NCI-H128 (cell line): ENCODE measurements around the gene LMO4.

Experiments
- DNase-seq: peaks from one replicate; lab custom pipeline; 2025; ENCODE audit not compliant: unreplicated experiment; lab: John Stamatoyannopoulos, UW

LMO4 gene

DNA sequence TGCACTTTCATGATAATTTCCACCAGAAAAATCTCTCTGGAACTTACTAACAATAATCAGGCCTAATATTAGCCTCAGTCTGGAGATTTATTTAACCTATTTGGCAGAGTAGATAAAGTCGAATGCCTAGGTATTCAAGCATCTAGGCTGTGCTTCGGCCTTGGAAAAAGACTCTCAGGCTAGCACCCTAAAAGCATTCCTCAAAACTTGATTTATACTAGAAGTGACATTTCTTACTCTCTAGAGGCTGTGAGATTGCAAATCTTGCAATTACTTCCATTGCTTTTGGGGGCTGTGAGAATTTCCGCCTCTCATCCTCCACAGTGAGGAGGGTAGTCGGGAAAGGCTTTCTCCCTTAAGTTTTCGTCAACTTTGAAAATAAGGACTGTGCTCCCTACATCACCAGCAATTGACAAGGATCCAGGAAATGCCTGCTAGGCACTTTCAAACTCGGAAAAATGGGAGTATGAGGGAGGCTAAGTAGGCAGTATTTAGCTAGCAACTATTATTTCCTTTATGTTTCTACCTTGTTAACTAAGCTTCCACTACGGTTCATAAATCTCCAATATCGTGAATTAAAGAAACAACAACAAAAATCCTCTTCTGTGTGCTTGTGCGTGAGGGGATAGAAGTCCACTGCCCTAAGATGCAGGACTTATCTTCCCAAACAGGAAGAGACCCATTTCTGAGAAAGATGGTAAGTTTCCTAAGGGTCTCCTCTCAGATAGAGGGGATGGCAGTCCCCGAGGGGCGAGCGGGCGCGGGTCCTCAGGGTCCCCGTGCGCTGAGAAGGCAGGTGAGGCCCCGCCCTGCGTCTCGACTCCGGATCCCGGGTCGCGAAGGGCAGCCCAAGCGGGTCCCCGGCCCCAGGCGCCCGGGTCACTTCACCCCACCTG lies 1.1 kb upstream of the LMO4 start:
- no peak for DNase-seq

DNA sequence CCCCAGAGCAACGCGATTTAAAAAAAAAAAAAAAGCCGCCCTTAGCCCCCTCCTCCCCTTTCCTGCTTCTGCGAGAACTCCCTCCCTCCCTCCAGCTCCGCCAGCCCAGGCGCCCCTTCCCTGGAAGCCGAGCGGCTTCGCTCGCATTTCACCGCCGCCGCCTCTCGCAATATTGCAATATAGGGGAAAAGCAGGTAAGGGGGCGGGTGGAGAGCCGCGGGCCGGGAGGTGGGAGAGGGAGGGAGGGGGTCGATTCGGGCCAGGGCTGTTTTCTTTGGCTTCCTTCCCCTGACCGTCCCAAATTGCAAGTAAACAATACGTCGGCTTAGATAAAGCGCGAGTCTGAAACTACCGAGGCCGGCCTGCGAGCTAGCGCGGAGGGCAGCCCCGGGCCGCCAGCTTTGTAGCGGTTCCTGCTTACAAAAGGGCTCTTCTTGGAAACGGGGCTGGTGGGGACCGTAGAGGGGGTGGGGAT lies 408 bp downstream of the LMO4 start:
- DNase-seq = no peak

DNA sequence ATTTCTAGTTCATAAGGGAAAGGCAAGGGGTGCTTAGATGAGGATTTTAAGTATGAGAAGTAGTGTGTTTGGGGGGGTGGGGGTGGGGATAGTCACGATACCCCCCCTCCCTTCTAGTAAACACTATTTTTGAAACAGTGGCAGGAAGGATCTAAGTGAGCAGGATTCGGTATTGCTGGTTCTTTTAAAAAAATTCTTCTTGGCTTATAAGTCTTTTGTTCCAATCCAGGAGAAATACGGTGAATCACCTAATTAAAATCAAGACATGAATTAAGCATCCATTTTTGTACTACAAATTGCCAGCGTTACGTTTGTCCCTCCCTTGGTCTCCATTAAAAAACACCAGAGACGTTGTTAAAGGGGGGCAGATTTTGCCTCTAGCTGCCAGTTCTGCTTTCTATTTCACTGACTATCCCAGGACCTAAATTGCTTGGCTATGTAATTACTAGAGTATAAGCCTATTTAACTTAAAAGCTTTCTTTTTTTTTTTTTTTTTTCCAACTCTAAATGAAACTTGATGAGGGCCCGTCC lies 911 bp downstream of the LMO4 start:
- DNase-seq = no peak

- no peak for DNase-seq
Observed at GRCh38 chr1:87330057-87330884, 1.6 kb downstream of the LMO4 start.

- DNase-seq = no peak
Observed at GRCh38 chr1:87330885-87331364, 2.2 kb downstream of the LMO4 start.

- no peak for DNase-seq
Observed at GRCh38 chr1:87331365-87332241, 2.9 kb downstream of the LMO4 start.

GRCh38 chr1:87333692-87334347 lies 5.1 kb downstream of the LMO4 start:
- DNase-seq = no peak

DNA sequence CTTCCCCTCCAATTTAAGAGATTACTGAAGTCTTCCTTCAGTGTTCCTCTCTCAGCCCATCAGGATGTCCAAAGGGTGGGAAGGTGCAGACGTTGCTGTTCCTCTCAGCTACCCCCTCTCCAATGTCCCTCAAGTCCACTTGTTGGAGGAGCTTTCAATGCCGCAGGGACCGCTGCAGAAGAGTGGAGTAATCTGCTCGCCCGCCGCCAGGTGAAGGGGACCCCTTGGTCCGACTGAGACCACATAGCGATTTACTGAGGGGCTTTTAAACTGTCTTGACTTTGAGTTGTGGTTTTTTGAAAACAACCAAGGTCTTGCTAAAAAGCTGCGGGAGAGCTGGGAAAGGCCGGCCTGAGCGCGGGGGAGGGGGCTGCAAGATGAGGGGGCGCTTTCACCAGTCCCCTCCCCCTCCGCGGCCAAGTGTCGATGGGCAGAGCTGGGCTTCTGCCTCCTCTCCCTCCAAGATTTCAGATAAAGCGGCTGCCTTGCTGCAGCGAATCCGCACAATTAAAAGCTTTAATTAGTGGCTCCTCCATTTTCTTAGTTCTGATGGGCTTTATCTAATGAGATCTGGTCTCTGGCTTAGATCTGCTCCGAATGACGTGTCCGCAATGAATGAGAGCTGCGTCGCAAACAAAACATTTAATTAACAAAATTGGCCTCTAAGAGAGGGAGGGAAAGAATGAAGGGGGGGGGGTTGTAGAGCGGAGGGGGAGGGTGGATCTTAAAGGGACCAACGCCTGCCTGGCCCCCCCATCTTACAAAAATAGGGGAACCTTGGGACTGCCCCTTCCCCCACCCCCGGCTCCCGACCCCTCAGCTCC lies 5.9 kb downstream of the LMO4 start:
- no peak for DNase-seq

DNA sequence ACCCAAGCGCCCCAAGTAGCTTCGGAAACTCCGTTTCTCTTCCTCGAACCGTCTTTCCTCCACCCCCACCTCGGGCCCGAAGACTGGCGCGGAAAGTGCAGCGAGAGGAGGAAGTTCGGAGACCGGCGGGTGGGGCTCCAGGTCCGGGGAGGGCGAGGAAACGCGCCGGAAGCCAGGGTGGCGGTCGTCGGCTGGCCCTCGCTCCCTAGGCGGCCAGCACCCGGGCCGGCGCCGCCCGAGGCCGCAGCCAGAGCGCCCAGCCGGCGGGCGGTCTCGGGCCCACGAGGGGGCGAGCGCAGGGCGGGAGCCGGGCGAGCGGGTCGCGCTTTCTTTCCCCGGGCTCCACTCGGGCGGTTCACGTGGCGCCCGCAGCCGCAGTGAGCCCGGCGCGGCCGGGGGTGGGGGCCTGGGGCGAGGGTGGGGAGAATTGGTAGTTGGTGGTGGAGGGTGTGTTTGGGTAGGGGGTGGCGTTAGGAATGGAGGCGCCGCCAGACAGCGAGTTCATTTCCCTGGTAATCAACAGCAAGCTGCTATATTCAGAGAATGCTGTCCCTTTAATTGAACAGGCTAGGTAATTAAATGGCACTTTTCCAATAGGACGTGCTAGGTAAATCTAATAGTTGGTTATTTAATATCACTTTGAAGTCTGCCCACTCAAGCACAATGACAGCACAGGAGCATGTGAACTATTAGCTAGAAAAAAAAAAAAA lies 6.7 kb downstream of the LMO4 start:
- DNase-seq = no peak

GRCh38 chr1:87336623-87337067 lies 8.0 kb downstream of the LMO4 start:
- DNase-seq = no peak

DNA sequence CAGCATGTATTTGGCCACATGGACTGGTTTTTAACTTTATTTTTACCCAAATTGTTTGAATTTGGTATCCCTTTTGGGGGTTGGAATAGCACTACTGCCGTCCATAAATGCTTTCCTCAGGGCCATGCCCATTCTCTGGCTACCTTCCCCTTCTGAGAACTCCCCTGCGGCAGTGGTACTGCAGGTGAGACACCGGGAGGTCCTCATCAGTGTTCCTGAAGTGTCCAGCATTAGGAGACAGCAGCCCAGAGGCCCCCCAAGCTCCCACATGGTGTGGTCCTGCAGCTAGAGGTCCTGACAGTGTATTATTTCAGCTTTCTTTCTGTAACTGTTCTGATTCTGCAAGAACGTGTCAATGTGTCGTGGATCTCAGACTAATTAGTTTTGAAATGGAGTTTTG lies 8.9 kb downstream of the LMO4 start:
- DNase-seq = no peak

GRCh38 chr1:87338566-87338965 lies 9.9 kb downstream of the LMO4 start:
- no peak for DNase-seq

GRCh38 chr1:87344231-87344630 lies 15.6 kb downstream of the LMO4 start:
- no peak for DNase-seq

GRCh38 chr1:87346130-87346814 lies 17.6 kb downstream of the LMO4 start:
- DNase-seq = no peak

- no peak for DNase-seq
Observed at GRCh38 chr1:87348341-87349019, 19.8 kb downstream of the LMO4 start.

- no peak for DNase-seq
Observed at GRCh38 chr1:87349036-87349435, 20.4 kb downstream of the LMO4 start.

GRCh38 chr1:87355894-87356293 lies 27.2 kb downstream of the LMO4 start:
- no peak for DNase-seq
